ENCODE results near the gene HOXA6. TPM values are rescaled to one million over a fixed set of nuclear protein-coding genes. Genes with fewer than 3 reads are reported as not detected.

HOXA6 gene
- polyA plus RNA-seq, 1 donor from 2014 or later, result not detected

DNA sequence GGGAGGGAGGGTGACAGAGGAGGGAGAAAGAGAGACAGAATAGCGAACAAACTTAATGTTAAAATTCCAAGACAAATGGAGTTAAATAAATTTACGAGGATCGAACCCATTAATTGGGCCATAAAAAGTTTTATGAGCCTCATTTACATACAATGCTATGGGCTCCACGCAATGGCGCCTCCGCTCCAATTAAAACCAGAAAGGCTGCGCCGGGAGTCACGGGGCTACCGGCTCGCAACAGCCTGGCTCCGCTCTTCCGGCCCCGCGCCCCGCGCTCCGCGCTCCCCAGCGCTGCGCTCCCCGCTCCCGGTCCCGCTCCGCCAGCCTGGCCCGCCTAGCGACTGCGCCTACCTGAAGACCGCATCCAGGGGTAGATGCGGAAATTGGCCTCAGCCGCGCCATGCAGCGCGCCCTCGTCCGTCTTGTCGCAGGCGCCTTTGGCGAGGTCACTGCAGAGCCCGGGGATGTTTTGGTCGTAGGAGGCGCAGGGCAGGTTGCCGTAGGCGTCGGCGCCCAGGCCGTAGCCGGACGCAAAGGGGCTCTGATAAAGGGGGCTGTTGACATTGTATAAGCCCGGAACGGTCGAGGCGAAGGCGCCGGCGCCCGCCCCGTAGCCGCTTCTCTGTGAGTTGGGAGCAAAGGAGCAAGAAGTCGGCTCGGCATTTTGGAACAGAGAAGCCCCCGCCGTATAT is 8.4 kb upstream of the HOXA6 start:
- Histone ChIP-seq H3K36me3 (ENCODE audit: insufficient read depth, low read length) (no peaks in the 10 kb centered on the region), H3F3A (ENCODE audit: insufficient read depth, low read length, poor library complexity, severe bottlenecking) (no peaks in the 10 kb centered on the region), H3K9me3 (ENCODE audit: low read length) (peaks cover 37% of the 10 kb centered on the region), H3K4me2 (ENCODE audit: low read length) (no peak overlapping the region), H3K9me2 (ENCODE audit: insufficient read depth, low read length) (no peaks in the 10 kb centered on the region), H4K20me1 (ENCODE audit: insufficient read depth) (no peaks in the 10 kb centered on the region), H3K9ac (ENCODE audit: low read length) (no peak overlapping the region), H3K4me3 (ENCODE audit: low read length) (peak overlapping the region; percentile 25), H2AFZ (ENCODE audit: low read depth, low read length) (no peak overlapping the region), H3K27me3 (ENCODE audit: insufficient read depth, low read depth, low read length) (peaks cover 99% of the 10 kb centered on the region), H3K27ac (ENCODE audit: low read length) (no peak overlapping the region), H3K79me2 (replicated peaks; ENCODE audit: insufficient read depth, low read length) (no peaks in the 10 kb centered on the region)
- TF ChIP-seq SMC3 (conservative IDR thresholded peaks at IDR 0.05; ENCODE audit: poor library complexity) (no peak), EZH2 (IDR thresholded peaks at IDR 0.05; ENCODE audit: borderline replicate concordance, insufficient read depth, low read length, poor library complexity, severe bottlenecking) (peak; percentile 55), MXI1 (conservative IDR thresholded peaks at IDR 0.05; ENCODE audit: poor library complexity, severe bottlenecking) (no peak), RAD21 (conservative IDR thresholded peaks at IDR 0.05) (no peak), TAF1 (IDR thresholded peaks at IDR 0.05; ENCODE audit: low read depth) (no peak)
- TF ChIP-seq, protein P1, sequence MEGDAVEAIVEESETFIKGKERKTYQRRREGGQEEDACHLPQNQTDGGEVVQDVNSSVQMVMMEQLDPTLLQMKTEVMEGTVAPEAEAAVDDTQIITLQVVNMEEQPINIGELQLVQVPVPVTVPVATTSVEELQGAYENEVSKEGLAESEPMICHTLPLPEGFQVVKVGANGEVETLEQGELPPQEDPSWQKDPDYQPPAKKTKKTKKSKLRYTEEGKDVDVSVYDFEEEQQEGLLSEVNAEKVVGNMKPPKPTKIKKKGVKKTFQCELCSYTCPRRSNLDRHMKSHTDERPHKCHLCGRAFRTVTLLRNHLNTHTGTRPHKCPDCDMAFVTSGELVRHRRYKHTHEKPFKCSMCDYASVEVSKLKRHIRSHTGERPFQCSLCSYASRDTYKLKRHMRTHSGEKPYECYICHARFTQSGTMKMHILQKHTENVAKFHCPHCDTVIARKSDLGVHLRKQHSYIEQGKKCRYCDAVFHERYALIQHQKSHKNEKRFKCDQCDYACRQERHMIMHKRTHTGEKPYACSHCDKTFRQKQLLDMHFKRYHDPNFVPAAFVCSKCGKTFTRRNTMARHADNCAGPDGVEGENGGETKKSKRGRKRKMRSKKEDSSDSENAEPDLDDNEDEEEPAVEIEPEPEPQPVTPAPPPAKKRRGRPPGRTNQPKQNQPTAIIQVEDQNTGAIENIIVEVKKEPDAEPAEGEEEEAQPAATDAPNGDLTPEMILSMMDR (IDR thresholded peaks at IDR 0.05; ENCODE audit: poor library complexity, severe bottlenecking), result no peak
- TF ChIP-seq, protein P2, sequence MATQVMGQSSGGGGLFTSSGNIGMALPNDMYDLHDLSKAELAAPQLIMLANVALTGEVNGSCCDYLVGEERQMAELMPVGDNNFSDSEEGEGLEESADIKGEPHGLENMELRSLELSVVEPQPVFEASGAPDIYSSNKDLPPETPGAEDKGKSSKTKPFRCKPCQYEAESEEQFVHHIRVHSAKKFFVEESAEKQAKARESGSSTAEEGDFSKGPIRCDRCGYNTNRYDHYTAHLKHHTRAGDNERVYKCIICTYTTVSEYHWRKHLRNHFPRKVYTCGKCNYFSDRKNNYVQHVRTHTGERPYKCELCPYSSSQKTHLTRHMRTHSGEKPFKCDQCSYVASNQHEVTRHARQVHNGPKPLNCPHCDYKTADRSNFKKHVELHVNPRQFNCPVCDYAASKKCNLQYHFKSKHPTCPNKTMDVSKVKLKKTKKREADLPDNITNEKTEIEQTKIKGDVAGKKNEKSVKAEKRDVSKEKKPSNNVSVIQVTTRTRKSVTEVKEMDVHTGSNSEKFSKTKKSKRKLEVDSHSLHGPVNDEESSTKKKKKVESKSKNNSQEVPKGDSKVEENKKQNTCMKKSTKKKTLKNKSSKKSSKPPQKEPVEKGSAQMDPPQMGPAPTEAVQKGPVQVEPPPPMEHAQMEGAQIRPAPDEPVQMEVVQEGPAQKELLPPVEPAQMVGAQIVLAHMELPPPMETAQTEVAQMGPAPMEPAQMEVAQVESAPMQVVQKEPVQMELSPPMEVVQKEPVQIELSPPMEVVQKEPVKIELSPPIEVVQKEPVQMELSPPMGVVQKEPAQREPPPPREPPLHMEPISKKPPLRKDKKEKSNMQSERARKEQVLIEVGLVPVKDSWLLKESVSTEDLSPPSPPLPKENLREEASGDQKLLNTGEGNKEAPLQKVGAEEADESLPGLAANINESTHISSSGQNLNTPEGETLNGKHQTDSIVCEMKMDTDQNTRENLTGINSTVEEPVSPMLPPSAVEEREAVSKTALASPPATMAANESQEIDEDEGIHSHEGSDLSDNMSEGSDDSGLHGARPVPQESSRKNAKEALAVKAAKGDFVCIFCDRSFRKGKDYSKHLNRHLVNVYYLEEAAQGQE (IDR thresholded peaks at IDR 0.05; ENCODE audit: borderline replicate concordance), result no peak

DNA sequence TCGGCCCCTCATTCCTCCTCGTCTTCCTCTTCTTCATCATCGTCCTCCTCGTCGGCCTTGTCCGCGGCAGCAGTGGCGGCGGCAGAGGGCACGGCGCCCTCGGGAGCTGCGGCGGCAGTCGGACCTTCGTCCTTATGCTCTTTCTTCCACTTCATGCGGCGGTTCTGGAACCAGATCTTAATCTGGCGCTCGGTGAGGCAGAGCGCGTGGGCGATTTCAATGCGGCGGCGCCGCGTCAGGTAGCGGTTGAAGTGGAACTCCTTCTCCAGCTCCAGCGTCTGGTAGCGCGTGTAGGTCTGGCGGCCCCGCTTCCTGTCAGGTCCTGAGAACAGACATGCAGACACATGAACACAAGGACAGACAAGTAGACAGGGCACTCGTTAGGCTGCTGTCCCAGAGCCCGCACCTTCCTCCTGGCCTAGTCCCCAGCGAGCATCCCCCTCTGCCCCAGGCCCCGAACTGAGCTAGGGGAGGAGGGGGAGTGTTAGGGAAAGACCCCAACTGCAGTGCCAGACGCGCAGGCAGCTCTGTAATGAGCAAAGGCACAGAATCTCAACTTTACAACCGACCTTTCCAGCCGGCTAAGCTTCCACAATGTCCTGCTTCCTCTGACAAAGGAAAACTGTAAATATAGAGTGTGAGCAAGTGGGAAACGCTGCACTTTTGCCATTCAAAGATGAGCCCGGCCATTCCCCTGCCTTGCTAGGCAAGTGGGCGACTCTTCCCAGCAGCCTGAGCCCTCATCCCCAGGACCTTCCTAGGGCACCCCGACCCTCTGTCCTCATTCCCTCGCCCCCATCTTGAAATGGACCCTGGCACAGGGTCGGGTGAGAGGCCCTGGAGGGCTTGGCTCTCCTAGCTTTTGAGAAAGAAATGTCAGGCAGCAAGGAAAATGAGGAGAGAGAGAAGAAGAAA is 7.6 kb upstream of the HOXA6 start:
- no peak overlapping the region for H3K4me3 ChIP-seq (ENCODE audit: low read length)
- no peak overlapping the region for H2AFZ ChIP-seq (ENCODE audit: low read depth, low read length)
- peaks cover 36% of the 10 kb centered on the region for H3K9me3 ChIP-seq (ENCODE audit: low read length)
- no peaks in the 10 kb centered on the region for H3F3A ChIP-seq (ENCODE audit: insufficient read depth, low read length, poor library complexity, severe bottlenecking)
- no peaks in the 10 kb centered on the region for H3K9me2 ChIP-seq (ENCODE audit: insufficient read depth, low read length)
- H3K9ac ChIP-seq (ENCODE audit: low read length), result no peak overlapping the region
- H3K27me3 ChIP-seq (ENCODE audit: insufficient read depth, low read depth, low read length), result peaks cover 100% of the 10 kb centered on the region
- H3K79me2 ChIP-seq (replicated peaks; ENCODE audit: insufficient read depth, low read length), result no peaks in the 10 kb centered on the region
- TF ChIP-seq EZH2 (IDR thresholded peaks at IDR 0.05; ENCODE audit: borderline replicate concordance, insufficient read depth, low read length, poor library complexity, severe bottlenecking) (peak; percentile 34), TAF1 (IDR thresholded peaks at IDR 0.05; ENCODE audit: low read depth) (no peak), POLR2AphosphoS5 (IDR thresholded peaks at IDR 0.05) (no peak)
- H4K20me1 ChIP-seq (ENCODE audit: insufficient read depth), result no peaks in the 10 kb centered on the region
- no peak overlapping the region for H3K4me2 ChIP-seq (ENCODE audit: low read length)
- no peaks in the 10 kb centered on the region for H3K36me3 ChIP-seq (ENCODE audit: insufficient read depth, low read length)
- no peak overlapping the region for H3K27ac ChIP-seq (ENCODE audit: low read length)

Data from neural cell (in vitro differentiated cells).